A673 (cell line): ENCODE results near the gene ADPRS. TPM values are rescaled to one million over a fixed set of nuclear protein-coding genes. Genes with fewer than 3 reads are reported as not detected.

ENCODE experiments used
- BruUV-seq: library from RNA; stranded (reverse); fragments of 400-500 nt; replicated peaks from 2 replicates; lab custom pipeline; 2021; lab: Mats Ljungman, UMichigan
- CTCF ChIA-PET: fragments of 300-600 bp; sonication (Branson Sonifier 250); formaldehyde crosslinking; loops from one replicate; lab custom pipeline; 2022; ENCODE audit warnings: antibody characterized with exemption; lab: Charles Lee
- POLR2A ChIA-PET: fragments of 300-600 bp; sonication (Branson Sonifier 250); formaldehyde crosslinking; loops from one replicate; lab custom pipeline; 2022; ENCODE audit warnings: antibody characterized with exemption; ENCODE audit not compliant: low non-redundant PET; lab: Charles Lee
- DNase-seq: peaks from one replicate; pipeline ENCODE4 v3.0.0-alpha.2; 2015; ENCODE audit warnings: low spot score
- H3K27ac ChIP-seq: fragments of 200-600 bp; sonication (generic); 2 replicates; pipeline ENCODE4 v1.5.1; 2016; ENCODE audit warnings: mixed run types, low read depth, mild to moderate bottlenecking, mixed read lengths, antibody characterized with exemption, low read length; ENCODE audit not compliant: poor library complexity, severe bottlenecking
- H3K27me3 ChIP-seq: fragments of 200-600 bp; sonication (generic); replicated peaks from 2 replicates; pipeline ENCODE4 v1.6.1; 2017; ENCODE audit warnings: mixed run types, low read depth, mild to moderate bottlenecking, mixed read lengths, antibody characterized with exemption, low read length; ENCODE audit not compliant: insufficient read depth, poor library complexity
- H3K36me3 ChIP-seq: fragments of 200-600 bp; sonication (generic); 2 replicates; pipeline ENCODE4 v1.6.1; 2016; ENCODE audit warnings: mixed run types, mild to moderate bottlenecking, mixed read lengths, antibody characterized with exemption, low read length; ENCODE audit not compliant: insufficient read depth, poor library complexity, severe bottlenecking
- H3K4me1 ChIP-seq: fragments of 200-600 bp; sonication (generic); 2 replicates; pipeline ENCODE4 v1.6.1; 2017; ENCODE audit warnings: mixed run types, mild to moderate bottlenecking, mixed read lengths, antibody characterized with exemption, low read length; ENCODE audit not compliant: insufficient read depth, poor library complexity, severe bottlenecking
- H3K4me3 ChIP-seq: fragments of 200-600 bp; sonication (generic); 2 replicates; pipeline ENCODE4 v1.5.1; 2016; ENCODE audit warnings: low read depth, mixed run types, mild to moderate bottlenecking, mixed read lengths, low read length; ENCODE audit not compliant: poor library complexity, severe bottlenecking
- H3K9me3 ChIP-seq: fragments of 200-600 bp; sonication (generic); 2 replicates; pipeline ENCODE4 v1.6.1; 2016; ENCODE audit warnings: mixed run types, low read depth, mild to moderate bottlenecking, mixed read lengths, antibody characterized with exemption, low read length; ENCODE audit not compliant: poor library complexity, severe bottlenecking
- CTCF ChIP-seq: fragments of 300-800, 200-600 bp; sonication (generic); conservative IDR thresholded peaks from 2 replicates; pipeline ENCODE4 v1.5.1; 2017; ENCODE audit warnings: low read depth, mild to moderate bottlenecking, antibody characterized with exemption, low read length, moderate library complexity, mixed read lengths
- EZH2 ChIP-seq: fragments of 200-600 bp; sonication (generic); IDR thresholded peaks from 2 replicates; pipeline ENCODE4 v1.6.1; 2017; ENCODE audit warnings: borderline replicate concordance, low read depth, mild to moderate bottlenecking, mixed read lengths, antibody characterized with exemption, low read length; ENCODE audit not compliant: poor library complexity, severe bottlenecking
- intact Hi-C: fragments of 100-400 bp; cut with micrococcal nuclease; formaldehyde crosslinking; loops from one replicate; pipeline ENCODE4 v1.10.0; 2022; ENCODE audit not compliant: unreplicated experiment
- total RNA-seq: library from RNA; stranded (reverse); gene quantifications from 2 replicates; pipeline ENCODE4 v1.2.3, GENCODE V29; 2021

Gene ADPRS
- total RNA-seq, 1 experiment from 2014 or later: 34.2 TPM

- H3K27ac ChIP-seq: no peak overlapping the region
- H3K36me3 ChIP-seq: peaks cover 37% of the 10 kb centered on the region
- intact Hi-C loops: no loop called here
- DNase-seq: no peak
- peaks cover 10% of the 10 kb centered on the region for H3K4me1 ChIP-seq
- H3K4me3 ChIP-seq: no peak overlapping the region
- ChIA-PET CTCF (no interaction called here), POLR2A (no interaction called here)
- H3K9me3 ChIP-seq: no peaks in the 10 kb centered on the region
- TF ChIP-seq CTCF: no peak
- TF ChIP-seq EZH2: no peak
- no peaks in the 10 kb centered on the region for H3K27me3 ChIP-seq
- no TSS peak for BruUV-seq
These were observed 47.8 kb downstream of the ADPRS start for GRCh38 chr1:36136535-36136934.

GRCh38 chr1:36137226-36137625 is 48.5 kb downstream of the ADPRS start:
- ChIA-PET CTCF (no interaction called here), POLR2A (no interaction called here)
- Histone ChIP-seq H3K9me3 (no peaks in the 10 kb centered on the region), H3K4me3 (no peak overlapping the region), H3K4me1 (peaks cover 10% of the 10 kb centered on the region), H3K27me3 (no peaks in the 10 kb centered on the region), H3K36me3 (peaks cover 37% of the 10 kb centered on the region), H3K27ac (no peak overlapping the region)
- no TSS peak for BruUV-seq
- no peak for DNase-seq
- TF ChIP-seq EZH2 (no peak), CTCF (no peak)
- intact Hi-C loops: no loop called here

- H3K4me3 ChIP-seq: no peak overlapping the region
- DNase-seq: no peak
- CTCF ChIA-PET: no interaction called here
- POLR2A ChIA-PET: no interaction called here
- BruUV-seq: no TSS peak
- no peak overlapping the region for H3K27ac ChIP-seq
- intact Hi-C loops: no loop called here
- no peaks in the 10 kb centered on the region for H3K27me3 ChIP-seq
- H3K4me1 ChIP-seq: peaks cover 10% of the 10 kb centered on the region
- TF ChIP-seq CTCF (no peak), EZH2 (no peak)
- no peaks in the 10 kb centered on the region for H3K9me3 ChIP-seq
- peaks cover 40% of the 10 kb centered on the region for H3K36me3 ChIP-seq
These were observed 49.1 kb downstream of the ADPRS start for GRCh38 chr1:36137776-36138175.
